GM23338 (cell line): ENCODE results near the gene CDK14. TPM values are rescaled to one million over a fixed set of nuclear protein-coding genes. Genes with fewer than 3 reads are reported as not detected.
"Not testable (repeated sequence)": the region's sequence is repeated elsewhere in the genome, so short reads cannot be mapped to it uniquely, and the experiment has no call there.

Source experiments
- ATAC-seq: fragments of 200-7000 bp; cut with Tn5 transposase; 3 replicates; pipeline ENCODE4 v1.9.1; 2020
- DNase-seq: peaks from one replicate; pipeline ENCODE4 v3.0.0-alpha.2; 2015; ENCODE audit warnings: low spot score
- H2AFZ ChIP-seq: fragments of 200-600 bp; sonication (generic); 2 replicates; pipeline ENCODE4 v1.8.0; 2016; ENCODE audit warnings: antibody characterized with exemption, mild to moderate bottlenecking, moderate library complexity
- H3F3A ChIP-seq: fragments of 200-600 bp; sonication (generic); replicated peaks from 2 replicates; pipeline ENCODE4 v1.8.0; 2017; ENCODE audit warnings: antibody characterized with exemption, mixed run types, low read depth
- H3K27ac ChIP-seq: fragments of 200-600 bp; sonication (generic); 2 replicates; pipeline ENCODE4 v1.6.1; 2016; ENCODE audit warnings: low read depth
- H3K27me3 ChIP-seq: fragments of 200-600 bp; sonication (generic); 2 replicates; pipeline ENCODE4 v1.8.0; 2016; ENCODE audit warnings: mild to moderate bottlenecking, mixed run types, moderate library complexity; ENCODE audit not compliant: insufficient read depth
- H3K36me3 ChIP-seq: fragments of 200-600 bp; sonication (generic); 2 replicates; pipeline ENCODE4 v1.8.0; 2016; ENCODE audit warnings: mild to moderate bottlenecking; ENCODE audit not compliant: insufficient read depth
- H3K4me1 ChIP-seq: fragments of 200-600 bp; sonication (generic); 2 replicates; pipeline ENCODE4 v1.8.0; 2016; ENCODE audit warnings: mild to moderate bottlenecking, moderate library complexity; ENCODE audit not compliant: insufficient read depth
- H3K4me2 ChIP-seq: fragments of 200-600 bp; sonication (generic); 2 replicates; pipeline ENCODE4 v1.7.1; 2017; ENCODE audit warnings: mixed run types
- H3K4me3 ChIP-seq: fragments of 200-600 bp; sonication (generic); 2 replicates; pipeline ENCODE4 v1.6.1; 2016; ENCODE audit warnings: mixed run types
- H3K79me2 ChIP-seq: fragments of 200-600 bp; sonication (generic); replicated peaks from 2 replicates; pipeline ENCODE4 v1.8.0; 2017; ENCODE audit warnings: mild to moderate bottlenecking; ENCODE audit not compliant: insufficient read depth
- H3K9me2 ChIP-seq: fragments of 200-600 bp; sonication (generic); 2 replicates; pipeline ENCODE4 v1.8.0; 2017; ENCODE audit not compliant: insufficient read depth
- H4K20me1 ChIP-seq: fragments of 200-600 bp; sonication (generic); replicated peaks from 2 replicates; pipeline ENCODE4 v1.8.0; 2017; ENCODE audit warnings: mild to moderate bottlenecking; ENCODE audit not compliant: insufficient read depth
- H3K27ac Mint-ChIP-seq: 2 replicates; pipeline ENCODE4 v1.8.0; 2020; ENCODE audit warnings: inconsistent platforms, mild to moderate bottlenecking, moderate library complexity, mixed read lengths
- H3K27me3 Mint-ChIP-seq: 3 replicates; pipeline ENCODE4 v1.8.0; 2022; ENCODE audit warnings: low read depth, mild to moderate bottlenecking, moderate library complexity, mixed read lengths, inconsistent platforms; ENCODE audit not compliant: insufficient read depth, poor library complexity
- H3K36me3 Mint-ChIP-seq: 3 replicates; pipeline ENCODE4 v1.8.0; 2021; ENCODE audit warnings: low read depth, mild to moderate bottlenecking, inconsistent platforms, moderate library complexity, mixed read lengths
- H3K4me1 Mint-ChIP-seq: 3 replicates; pipeline ENCODE4 v1.8.0; 2020; ENCODE audit warnings: mild to moderate bottlenecking, inconsistent platforms, mixed read lengths
- H3K4me3 Mint-ChIP-seq: 3 replicates; pipeline ENCODE4 v1.8.0; 2021; ENCODE audit warnings: moderate library complexity, mild to moderate bottlenecking, inconsistent platforms, mixed read lengths
- H3K9me3 Mint-ChIP-seq: 3 replicates; pipeline ENCODE4 v1.8.0; 2020; ENCODE audit warnings: moderate library complexity, mild to moderate bottlenecking, inconsistent platforms, mixed read lengths
- EZH2phosphoT487 ChIP-seq: fragments of 200-600 bp; sonication (generic); IDR thresholded peaks from one replicate; pipeline ENCODE4 v1.8.1; 2018; ENCODE audit warnings: antibody characterized with exemption; ENCODE audit not compliant: unreplicated experiment
- JUNB ChIP-seq: IDR thresholded peaks from one replicate; pipeline ENCODE4 v1.6.1; 2016; ENCODE audit warnings: antibody characterized with exemption; ENCODE audit not compliant: unreplicated experiment
- NANOG ChIP-seq: IDR thresholded peaks from 2 replicates; pipeline ENCODE4 v1.6.1; 2016; ENCODE audit warnings: antibody characterized with exemption, borderline replicate concordance
- STAT1 ChIP-seq: IDR thresholded peaks from one replicate; pipeline ENCODE4 v1.6.1; 2016; ENCODE audit warnings: antibody characterized with exemption; ENCODE audit not compliant: unreplicated experiment
- ZNF114 ChIP-seq: fragments of 250-450 bp; sonication (Bioruptor Pico); IDR thresholded peaks from 2 replicates; pipeline ENCODE4 v1.5.0; 2020; ENCODE audit warnings: mild to moderate bottlenecking, moderate library complexity
- polyA plus RNA-seq: library from polyadenylated mRNA; unstranded; fragments of >200 nt; fragmentation: Nextera tagmentation; extraction: Ambion mirVana; gene quantifications from 2 replicates; pipeline ENCODE4 v1.2.1, GENCODE V29; 2016
- total RNA-seq: library from RNA; depleted of rRNA; stranded (reverse); fragments of >200 nt; shearing (Covaris generic); gene quantifications from 2 replicates; pipeline ENCODE4 v1.2.3, GENCODE V29; 2014
- TF ChIP-seq, protein P1 (sequence below): IDR thresholded peaks from one replicate; pipeline ENCODE4 v1.6.1; 2018; ENCODE audit warnings: antibody characterized with exemption; ENCODE audit not compliant: unreplicated experiment
- TF ChIP-seq, protein P2 (sequence below): fragments of 250-450 bp; sonication (Bioruptor Pico); IDR thresholded peaks from 2 replicates; pipeline ENCODE4 v1.5.0; 2020; ENCODE audit warnings: mild to moderate bottlenecking, moderate library complexity

CDK14 gene
- total and polyA plus RNA-seq, 2 experiments from 2014 or later: 11.2 to 24.0 TPM

DNA sequence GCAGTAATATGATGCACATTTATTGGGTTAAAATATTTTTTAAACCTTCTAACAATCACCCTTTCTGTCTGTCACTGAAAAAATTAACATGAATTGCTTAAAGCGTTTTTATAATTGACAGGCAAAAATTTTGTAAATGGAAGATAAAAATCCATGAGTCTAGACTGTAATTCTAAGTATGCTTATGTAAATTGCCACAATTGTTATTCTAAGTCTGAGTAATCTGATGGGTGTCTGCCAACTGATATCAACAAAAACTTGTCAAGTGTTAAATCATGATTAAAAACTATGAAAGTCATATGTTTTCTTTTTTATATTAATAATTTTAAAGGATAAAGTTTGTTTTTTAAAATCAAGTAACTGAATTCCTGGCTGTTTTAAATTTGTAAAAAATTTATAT lies 208.2 kb downstream of the CDK14 start:
- Mint-ChIP-seq H3K4me3 (no peak overlapping the region), H3K27ac (no peak overlapping the region), H3K4me1 (no peaks in the 10 kb centered on the region), H3K36me3 (peaks cover 57% of the 10 kb centered on the region), H3K9me3 (peaks cover 40% of the 10 kb centered on the region), H3K27me3 (peaks cover 3% of the 10 kb centered on the region)
- Histone ChIP-seq H4K20me1 (no peaks in the 10 kb centered on the region), H3K4me3 (no peak overlapping the region), H3K27ac (no peak overlapping the region), H3K27me3 (no peaks in the 10 kb centered on the region), H2AFZ (no peak overlapping the region), H3K4me1 (no peaks in the 10 kb centered on the region), H3K9me2 (no peaks in the 10 kb centered on the region), H3K36me3 (peaks cover 16% of the 10 kb centered on the region; the same call in 1 of the 2 replicates), H3K4me2 (no peak overlapping the region), H3F3A (no peaks in the 10 kb centered on the region), H3K79me2 (no peaks in the 10 kb centered on the region)
- ATAC-seq: no peak
- DNase-seq: no peak
- TF ChIP-seq STAT1: no peak
- no peak for TF ChIP-seq JUNB
- no peak for TF ChIP-seq EZH2phosphoT487
- no peak for TF ChIP-seq ZNF114 (CRISPR knock-in tag)
- TF ChIP-seq, protein P1, sequence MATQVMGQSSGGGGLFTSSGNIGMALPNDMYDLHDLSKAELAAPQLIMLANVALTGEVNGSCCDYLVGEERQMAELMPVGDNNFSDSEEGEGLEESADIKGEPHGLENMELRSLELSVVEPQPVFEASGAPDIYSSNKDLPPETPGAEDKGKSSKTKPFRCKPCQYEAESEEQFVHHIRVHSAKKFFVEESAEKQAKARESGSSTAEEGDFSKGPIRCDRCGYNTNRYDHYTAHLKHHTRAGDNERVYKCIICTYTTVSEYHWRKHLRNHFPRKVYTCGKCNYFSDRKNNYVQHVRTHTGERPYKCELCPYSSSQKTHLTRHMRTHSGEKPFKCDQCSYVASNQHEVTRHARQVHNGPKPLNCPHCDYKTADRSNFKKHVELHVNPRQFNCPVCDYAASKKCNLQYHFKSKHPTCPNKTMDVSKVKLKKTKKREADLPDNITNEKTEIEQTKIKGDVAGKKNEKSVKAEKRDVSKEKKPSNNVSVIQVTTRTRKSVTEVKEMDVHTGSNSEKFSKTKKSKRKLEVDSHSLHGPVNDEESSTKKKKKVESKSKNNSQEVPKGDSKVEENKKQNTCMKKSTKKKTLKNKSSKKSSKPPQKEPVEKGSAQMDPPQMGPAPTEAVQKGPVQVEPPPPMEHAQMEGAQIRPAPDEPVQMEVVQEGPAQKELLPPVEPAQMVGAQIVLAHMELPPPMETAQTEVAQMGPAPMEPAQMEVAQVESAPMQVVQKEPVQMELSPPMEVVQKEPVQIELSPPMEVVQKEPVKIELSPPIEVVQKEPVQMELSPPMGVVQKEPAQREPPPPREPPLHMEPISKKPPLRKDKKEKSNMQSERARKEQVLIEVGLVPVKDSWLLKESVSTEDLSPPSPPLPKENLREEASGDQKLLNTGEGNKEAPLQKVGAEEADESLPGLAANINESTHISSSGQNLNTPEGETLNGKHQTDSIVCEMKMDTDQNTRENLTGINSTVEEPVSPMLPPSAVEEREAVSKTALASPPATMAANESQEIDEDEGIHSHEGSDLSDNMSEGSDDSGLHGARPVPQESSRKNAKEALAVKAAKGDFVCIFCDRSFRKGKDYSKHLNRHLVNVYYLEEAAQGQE: no peak
- TF ChIP-seq NANOG: no peak

DNA sequence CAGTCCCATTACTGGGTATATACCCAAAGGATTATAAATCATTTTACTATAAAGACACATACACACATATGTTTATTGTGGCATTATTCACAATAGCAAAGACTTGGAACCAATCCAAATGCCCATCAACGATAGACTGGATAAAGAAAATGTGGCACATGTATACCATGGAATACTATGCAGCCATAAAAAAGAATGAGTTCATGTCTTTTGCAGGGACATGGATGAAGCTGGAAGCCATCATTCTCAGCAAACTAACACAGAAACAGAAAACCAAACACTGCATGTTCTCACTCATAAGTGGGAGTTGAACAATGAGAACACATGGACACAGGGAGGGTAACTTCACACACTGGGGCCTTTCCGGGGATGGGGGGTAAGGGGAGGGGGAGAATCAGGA lies 219.4 kb downstream of the CDK14 start:
- H3K4me2 ChIP-seq, H3K27me3 ChIP-seq, H3K9me3 Mint-ChIP-seq, H4K20me1 ChIP-seq, DNase-seq, H3F3A ChIP-seq, H3K36me3 ChIP-seq, H3K4me1 ChIP-seq, H3K4me3 ChIP-seq, H3K27ac Mint-ChIP-seq, H3K4me3 Mint-ChIP-seq, H2AFZ ChIP-seq, H3K27ac ChIP-seq, H3K27me3 Mint-ChIP-seq, H3K9me2 ChIP-seq, ATAC-seq, H3K79me2 ChIP-seq: not testable (repeated sequence)
- Mint-ChIP-seq H3K36me3 (peaks cover 16% of the 10 kb centered on the region), H3K4me1 (peaks cover 18% of the 10 kb centered on the region)

DNA sequence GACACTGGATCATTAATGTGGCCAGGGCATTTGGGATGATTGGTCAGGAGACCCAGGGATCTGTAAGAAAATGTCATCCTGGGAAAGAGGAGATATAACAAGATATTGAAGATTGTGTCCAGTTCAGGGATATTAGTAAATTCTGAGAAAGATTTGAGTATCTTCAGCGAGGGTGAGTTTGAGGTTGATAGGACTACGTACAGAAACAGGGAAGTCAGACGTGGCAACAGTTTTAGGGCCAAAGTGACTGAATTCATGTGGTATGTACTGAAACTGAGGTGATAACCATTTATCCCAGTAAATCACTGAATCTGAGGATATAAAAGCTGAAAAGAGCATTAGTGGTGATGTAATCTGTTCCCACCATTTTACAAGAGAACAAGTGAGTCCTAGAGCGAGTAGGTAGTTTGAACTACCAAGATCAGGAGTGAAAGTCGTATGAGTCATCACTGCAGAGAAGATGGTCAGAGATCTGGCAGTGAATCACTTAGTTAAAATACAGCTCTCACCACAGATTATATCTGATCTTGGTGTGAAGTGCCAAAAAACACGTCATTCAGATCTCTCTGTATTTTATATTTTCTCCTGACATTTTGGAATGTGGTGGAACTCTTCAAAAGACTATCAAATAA lies 220.5 kb downstream of the CDK14 start:
- Mint-ChIP-seq H3K4me3 (no peak overlapping the region), H3K27me3 (peaks cover 1% of the 10 kb centered on the region), H3K4me1 (peaks cover 18% of the 10 kb centered on the region), H3K9me3 (peaks cover 6% of the 10 kb centered on the region), H3K36me3 (peaks cover 20% of the 10 kb centered on the region), H3K27ac (0 out of 2 replicates have a peak overlapping the region, but pooled peaks have one; percentile 36)
- no peak overlapping the region for H3K4me3 ChIP-seq
- H3K4me2 ChIP-seq: no peak overlapping the region
- DNase-seq (no peak), ATAC-seq (no peak)
- no peak overlapping the region for H3K27ac ChIP-seq
- H3K4me1 ChIP-seq: 0 out of 2 replicates have a peak, but pooled peaks cover 5% of the 10 kb centered on the region
- H3K27me3 ChIP-seq: no peaks in the 10 kb centered on the region
- no peaks in the 10 kb centered on the region for H3K79me2 ChIP-seq
- no peaks in the 10 kb centered on the region for H4K20me1 ChIP-seq
- H3K36me3 ChIP-seq: no peaks in the 10 kb centered on the region
- H3K9me2 ChIP-seq: no peaks in the 10 kb centered on the region
- H3F3A ChIP-seq: no peaks in the 10 kb centered on the region
- no peak overlapping the region for H2AFZ ChIP-seq
- TF ChIP-seq EZH2phosphoT487 (no peak), STAT1 (no peak)
- TF ChIP-seq, protein P2, sequence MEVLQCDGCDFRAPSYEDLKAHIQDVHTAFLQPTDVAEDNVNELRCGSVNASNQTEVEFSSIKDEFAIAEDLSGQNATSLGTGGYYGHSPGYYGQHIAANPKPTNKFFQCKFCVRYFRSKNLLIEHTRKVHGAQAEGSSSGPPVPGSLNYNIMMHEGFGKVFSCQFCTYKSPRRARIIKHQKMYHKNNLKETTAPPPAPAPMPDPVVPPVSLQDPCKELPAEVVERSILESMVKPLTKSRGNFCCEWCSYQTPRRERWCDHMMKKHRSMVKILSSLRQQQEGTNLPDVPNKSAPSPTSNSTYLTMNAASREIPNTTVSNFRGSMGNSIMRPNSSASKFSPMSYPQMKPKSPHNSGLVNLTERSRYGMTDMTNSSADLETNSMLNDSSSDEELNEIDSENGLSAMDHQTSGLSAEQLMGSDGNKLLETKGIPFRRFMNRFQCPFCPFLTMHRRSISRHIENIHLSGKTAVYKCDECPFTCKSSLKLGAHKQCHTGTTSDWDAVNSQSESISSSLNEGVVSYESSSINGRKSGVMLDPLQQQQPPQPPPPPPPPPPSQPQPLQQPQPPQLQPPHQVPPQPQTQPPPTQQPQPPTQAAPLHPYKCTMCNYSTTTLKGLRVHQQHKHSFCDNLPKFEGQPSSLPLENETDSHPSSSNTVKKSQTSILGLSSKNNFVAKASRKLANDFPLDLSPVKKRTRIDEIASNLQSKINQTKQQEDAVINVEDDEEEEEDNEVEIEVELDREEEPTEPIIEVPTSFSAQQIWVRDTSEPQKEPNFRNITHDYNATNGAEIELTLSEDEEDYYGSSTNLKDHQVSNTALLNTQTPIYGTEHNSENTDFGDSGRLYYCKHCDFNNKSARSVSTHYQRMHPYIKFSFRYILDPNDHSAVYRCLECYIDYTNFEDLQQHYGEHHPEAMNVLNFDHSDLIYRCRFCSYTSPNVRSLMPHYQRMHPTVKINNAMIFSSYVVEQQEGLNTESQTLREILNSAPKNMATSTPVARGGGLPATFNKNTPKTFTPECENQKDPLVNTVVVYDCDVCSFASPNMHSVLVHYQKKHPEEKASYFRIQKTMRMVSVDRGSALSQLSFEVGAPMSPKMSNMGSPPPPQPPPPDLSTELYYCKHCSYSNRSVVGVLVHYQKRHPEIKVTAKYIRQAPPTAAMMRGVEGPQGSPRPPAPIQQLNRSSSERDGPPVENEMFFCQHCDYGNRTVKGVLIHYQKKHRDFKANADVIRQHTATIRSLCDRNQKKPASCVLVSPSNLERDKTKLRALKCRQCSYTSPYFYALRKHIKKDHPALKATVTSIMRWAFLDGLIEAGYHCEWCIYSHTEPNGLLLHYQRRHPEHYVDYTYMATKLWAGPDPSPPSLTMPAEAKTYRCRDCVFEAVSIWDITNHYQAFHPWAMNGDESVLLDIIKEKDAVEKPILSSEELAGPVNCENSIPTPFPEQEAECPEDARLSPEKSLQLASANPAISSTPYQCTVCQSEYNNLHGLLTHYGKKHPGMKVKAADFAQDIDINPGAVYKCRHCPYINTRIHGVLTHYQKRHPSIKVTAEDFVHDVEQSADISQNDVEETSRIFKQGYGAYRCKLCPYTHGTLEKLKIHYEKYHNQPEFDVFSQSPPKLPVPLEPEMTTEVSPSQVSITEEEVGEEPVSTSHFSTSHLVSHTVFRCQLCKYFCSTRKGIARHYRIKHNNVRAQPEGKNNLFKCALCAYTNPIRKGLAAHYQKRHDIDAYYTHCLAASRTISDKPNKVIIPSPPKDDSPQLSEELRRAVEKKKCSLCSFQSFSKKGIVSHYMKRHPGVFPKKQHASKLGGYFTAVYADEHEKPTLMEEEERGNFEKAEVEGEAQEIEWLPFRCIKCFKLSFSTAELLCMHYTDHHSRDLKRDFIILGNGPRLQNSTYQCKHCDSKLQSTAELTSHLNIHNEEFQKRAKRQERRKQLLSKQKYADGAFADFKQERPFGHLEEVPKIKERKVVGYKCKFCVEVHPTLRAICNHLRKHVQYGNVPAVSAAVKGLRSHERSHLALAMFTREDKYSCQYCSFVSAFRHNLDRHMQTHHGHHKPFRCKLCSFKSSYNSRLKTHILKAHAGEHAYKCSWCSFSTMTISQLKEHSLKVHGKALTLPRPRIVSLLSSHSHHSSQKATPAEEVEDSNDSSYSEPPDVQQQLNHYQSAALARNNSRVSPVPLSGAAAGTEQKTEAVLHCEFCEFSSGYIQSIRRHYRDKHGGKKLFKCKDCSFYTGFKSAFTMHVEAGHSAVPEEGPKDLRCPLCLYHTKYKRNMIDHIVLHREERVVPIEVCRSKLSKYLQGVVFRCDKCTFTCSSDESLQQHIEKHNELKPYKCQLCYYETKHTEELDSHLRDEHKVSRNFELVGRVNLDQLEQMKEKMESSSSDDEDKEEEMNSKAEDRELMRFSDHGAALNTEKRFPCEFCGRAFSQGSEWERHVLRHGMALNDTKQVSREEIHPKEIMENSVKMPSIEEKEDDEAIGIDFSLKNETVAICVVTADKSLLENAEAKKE (CRISPR knock-in tag): no peak
